ENCODE data around the gene BMPR1A.

DNA sequence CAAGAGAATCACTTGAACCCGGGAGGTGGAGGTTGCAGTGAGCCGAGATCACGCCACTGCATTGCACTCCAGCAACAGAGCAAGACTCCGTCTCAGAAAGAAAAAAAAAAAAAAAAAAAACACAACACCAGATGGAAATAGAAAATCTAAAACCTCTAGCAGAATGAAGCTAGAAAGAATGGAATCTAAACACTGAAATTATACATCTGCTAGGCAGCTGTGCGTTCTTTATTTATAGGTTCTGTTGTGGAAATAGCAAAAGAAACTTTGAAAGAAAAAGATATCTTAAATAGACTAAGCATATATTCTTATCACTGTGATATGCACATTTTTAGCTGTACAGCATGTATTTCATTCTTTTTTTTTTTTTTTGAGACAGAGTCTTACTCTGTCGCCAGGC, 17.1 kb downstream of the BMPR1A start:
- TF ChIP-seq, protein P1, sequence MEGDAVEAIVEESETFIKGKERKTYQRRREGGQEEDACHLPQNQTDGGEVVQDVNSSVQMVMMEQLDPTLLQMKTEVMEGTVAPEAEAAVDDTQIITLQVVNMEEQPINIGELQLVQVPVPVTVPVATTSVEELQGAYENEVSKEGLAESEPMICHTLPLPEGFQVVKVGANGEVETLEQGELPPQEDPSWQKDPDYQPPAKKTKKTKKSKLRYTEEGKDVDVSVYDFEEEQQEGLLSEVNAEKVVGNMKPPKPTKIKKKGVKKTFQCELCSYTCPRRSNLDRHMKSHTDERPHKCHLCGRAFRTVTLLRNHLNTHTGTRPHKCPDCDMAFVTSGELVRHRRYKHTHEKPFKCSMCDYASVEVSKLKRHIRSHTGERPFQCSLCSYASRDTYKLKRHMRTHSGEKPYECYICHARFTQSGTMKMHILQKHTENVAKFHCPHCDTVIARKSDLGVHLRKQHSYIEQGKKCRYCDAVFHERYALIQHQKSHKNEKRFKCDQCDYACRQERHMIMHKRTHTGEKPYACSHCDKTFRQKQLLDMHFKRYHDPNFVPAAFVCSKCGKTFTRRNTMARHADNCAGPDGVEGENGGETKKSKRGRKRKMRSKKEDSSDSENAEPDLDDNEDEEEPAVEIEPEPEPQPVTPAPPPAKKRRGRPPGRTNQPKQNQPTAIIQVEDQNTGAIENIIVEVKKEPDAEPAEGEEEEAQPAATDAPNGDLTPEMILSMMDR (conservative IDR thresholded peaks at IDR 0.05; ENCODE audit: low read length): no peak
- TF ChIP-seq EZH2phosphoT487 (IDR thresholded peaks at IDR 0.05; ENCODE audit: borderline replicate concordance, low read depth, low read length): no peak

Measured in OCI-LY7 (cell line).